ENCODE data around the gene FGFRL1.
A peak's percentile ranks its signal among the peaks of the same experiment; 100 is the strongest.
"Not testable (repeated sequence)": the region's sequence is repeated elsewhere in the genome, so short reads cannot be mapped to it uniquely, and the experiment has no call there.

The FGFRL1 gene

GRCh38 chr4:1051472-1051871 lies 40.0 kb downstream of the FGFRL1 start:
- no peak for DNase-seq (ENCODE audit: low read depth, low spot score)

GRCh38 chr4:1052231-1052671 lies 40.8 kb downstream of the FGFRL1 start:
- DNase-seq (ENCODE audit: low read depth, low spot score), result no peak

DNA sequence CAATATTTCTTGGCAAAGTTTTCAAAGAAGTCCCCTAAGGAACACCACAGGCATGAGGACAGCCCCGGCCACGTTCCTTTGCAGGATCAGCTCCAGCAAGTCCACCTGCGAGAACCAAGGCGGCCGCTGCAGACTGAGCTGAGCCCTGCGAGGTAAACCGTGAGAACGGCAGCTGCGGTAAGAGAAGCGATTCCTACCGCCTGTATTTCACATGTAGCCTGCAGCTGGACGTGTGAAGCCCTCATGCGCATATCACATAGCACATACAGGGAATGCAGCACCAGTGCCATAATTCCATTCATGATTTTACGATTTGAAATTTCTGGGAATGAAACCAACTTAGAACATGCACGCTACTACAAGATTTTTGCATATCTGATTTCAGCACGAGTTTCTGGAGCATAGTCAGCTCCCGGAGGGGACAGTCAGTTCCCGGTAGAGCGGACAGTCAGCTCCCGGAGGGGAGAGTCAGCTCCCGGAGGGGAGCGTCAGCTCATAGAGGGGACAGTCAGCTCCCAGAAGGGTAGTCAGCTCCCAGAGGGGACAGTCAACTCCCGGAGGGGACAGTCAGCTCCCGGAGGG lies 41.7 kb downstream of the FGFRL1 start:
- no peak for DNase-seq (ENCODE audit: low read depth, low spot score)

DNA sequence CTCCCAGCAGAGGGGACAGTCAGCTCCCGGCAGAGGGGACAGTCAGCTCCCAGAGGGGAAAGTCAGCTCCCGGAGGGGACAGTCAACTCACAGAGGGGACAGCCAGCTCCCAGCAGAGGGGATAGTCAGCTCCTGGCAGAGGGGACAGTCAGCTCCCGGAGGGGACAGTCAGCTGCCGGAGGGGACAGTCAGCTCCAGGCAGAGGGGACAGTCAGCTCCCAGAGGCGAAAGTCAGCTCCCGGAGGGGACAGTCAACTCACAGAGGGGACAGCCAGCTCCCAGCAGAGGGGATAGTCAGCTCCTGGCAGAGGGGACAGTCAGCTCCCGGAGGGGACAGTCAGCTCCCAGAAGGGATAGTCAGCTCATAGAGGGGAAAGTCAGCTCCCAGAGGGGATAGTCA lies 42.5 kb downstream of the FGFRL1 start:
- DNase-seq (ENCODE audit: low read depth, low spot score), result not testable (repeated sequence)

DNA sequence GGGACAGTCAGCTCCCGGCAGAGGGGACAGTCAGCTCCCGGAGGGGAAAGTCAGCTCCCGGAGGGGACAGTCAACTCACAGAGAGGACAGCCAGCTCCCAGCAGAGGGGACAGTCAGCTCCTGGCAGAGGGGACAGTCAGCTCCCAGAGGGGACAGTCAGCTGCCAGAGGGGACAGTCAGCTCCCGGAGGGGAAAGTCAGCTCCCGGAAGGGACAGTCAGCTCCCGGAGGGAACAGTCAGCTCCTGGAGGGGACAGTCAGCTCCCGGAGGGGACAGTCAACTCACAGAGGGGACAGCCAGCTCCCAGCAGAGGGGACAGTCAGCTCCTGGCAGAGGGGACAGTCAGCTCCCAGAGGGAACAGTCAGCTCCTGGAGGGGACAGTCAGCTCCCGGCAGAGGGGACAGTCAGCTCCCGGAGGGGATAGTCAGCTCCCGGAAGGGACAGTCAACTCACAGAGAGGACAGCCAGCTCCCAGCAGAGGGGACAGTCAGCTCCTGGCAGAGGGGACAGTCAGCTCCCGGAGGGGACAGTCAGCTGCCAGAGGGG lies 43.3 kb downstream of the FGFRL1 start:
- not testable (repeated sequence) for DNase-seq (ENCODE audit: low read depth, low spot score)

DNA sequence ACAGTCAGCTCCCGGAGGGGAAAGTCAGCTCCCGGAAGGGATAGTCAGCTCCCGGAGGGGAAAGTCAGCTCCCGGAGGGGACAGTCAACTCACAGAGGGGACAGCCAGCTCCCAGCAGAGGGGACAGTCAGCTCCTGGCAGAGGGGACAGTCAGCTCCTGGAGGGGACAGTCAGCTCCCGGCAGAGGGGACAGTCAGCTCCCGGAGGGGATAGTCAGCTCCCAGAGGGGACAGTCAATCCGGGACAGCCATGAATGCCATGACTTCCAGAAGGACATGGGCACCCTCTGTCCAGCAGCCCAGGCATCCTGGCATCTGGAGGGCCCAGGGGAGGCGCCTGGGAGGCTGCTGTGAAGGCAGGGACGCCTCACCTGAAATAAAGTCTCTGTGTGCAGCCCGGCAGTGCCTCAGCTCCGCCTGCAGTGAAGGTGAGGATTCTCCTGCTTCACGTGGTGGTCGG lies 43.8 kb downstream of the FGFRL1 start:
- not testable (repeated sequence) for DNase-seq (ENCODE audit: low read depth, low spot score)

DNA sequence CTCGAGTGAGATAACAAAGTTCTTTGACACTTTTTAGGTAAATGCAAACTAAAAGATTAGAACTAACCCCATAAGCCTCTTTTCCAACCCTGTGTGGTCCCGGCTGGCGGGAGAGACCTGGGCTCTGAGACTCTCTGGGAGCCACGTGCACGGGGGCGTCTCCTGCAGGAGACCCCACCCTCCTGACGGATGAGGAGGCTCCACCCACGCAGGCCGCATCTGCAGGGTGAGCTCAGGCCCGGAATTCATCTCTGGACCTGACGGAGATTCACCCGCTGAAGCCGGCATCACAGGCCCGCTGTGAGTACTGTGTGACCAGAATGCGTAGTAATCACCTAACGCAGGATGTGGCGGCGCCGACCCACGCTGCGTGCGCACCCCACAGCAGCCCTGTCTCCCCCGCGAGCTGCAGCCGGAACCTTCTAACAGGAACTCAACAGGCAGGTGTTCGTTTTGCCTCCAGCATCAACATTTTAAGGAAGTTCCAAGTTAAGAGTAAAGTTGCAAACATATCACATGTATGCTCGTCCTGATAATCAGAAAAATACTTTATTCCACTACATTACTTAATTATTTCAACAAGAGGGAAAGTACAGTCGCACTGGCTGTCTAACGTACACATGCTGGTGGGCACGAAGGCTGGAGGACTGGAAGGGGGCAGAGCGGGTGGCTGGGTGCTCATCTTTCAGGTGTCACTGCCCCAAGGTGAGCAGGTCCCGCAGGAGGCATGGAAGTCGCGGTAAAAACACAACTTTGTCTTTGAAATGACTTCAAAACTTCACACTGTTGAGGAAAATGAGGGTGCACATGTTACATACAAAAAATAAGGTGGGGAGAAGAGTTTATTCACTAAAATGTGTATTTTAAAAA lies 44.5 kb downstream of the FGFRL1 start:
- DNase-seq (ENCODE audit: low read depth, low spot score), result peak; percentile 61

GRCh38 chr4:1056671-1057402 lies 45.4 kb downstream of the FGFRL1 start:
- DNase-seq (ENCODE audit: low read depth, low spot score), result no peak

GRCh38 chr4:1057403-1057745 lies 45.9 kb downstream of the FGFRL1 start:
- no peak for DNase-seq (ENCODE audit: low read depth, low spot score)

DNA sequence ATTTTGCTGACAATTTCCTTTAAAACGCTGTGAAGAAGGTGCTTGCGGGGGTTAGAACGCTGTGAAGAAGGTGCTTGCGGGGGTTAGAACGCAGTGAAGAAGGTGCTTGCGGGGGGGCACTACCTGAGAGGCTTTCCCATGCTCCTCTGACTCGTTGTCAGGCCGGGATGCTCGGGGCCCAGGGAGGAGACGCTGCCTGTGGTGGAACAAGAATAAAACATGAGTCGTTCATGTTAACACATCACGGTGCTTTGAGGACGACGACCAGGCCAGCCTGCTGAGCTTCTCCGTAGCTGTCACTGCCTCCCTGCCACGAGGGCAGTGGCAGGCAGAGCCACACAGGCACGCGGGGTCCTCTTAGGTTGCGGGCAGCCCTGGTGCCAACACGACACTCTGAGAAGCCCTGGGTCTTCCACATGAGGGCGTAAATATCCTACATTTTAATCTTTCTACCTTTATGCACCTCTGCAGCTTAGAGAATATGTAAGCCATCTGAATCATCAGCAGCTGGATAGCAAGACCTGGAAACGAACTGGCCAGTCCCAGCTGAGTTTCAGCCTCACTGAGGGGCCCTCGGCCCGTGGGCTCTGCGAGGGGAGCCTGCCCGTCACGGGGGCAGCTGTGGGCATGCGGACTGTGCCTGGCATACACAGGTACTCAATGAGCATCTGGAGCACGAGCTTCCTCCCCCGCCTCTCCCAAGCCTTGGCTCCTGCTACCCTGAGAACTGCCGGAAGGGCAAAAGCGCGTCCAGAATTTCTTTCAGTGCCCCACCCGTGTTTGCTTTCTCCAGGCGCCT lies 47.0 kb downstream of the FGFRL1 start:
- no peak for DNase-seq (ENCODE audit: low read depth, low spot score)

DNA sequence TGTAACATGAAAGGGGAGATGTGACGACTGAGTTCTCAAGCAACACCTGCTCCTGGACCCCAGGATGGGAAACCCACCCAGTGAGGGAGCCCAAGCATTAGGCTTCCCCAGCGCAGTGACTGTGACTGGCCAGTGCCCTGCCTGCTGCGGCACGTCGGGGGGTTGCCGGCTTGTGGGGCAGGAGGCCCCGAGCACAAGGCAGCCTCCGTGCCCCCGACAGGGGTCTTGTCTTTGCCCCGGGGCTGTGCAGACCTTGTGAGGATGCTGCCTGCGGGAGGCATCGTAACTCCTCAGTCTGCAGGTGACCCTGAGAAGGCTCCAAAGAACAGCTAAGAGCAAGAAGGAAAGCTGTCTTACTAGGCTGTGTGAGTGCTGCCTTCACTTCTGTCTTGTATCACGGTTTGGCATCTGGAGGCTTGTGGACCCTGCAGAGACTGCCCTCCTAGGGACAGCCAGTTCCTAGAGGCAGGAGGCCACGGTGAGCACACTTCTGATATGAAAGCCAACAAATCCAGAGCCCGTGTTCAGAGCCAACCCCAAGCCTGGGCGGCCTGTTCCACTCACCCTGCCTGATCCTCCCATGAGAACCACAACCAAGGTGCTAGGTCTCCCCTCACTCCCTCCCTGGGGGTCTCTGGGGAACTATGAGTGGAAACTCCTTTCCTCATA lies 47.7 kb downstream of the FGFRL1 start:
- no peak for DNase-seq (ENCODE audit: low read depth, low spot score)

- DNase-seq (ENCODE audit: low read depth, low spot score), result no peak
Observed at GRCh38 chr4:1060121-1060520, 48.7 kb downstream of the FGFRL1 start.

- no peak for DNase-seq (ENCODE audit: low read depth, low spot score)
Observed at GRCh38 chr4:1060621-1061020, 49.2 kb downstream of the FGFRL1 start.

GRCh38 chr4:1061056-1061700 lies 49.8 kb downstream of the FGFRL1 start:
- no peak for DNase-seq (ENCODE audit: low read depth, low spot score)

GRCh38 chr4:1061760-1062159 lies 50.3 kb downstream of the FGFRL1 start:
- no peak for DNase-seq (ENCODE audit: low read depth, low spot score)

- DNase-seq (ENCODE audit: low read depth, low spot score), result no peak
Observed at GRCh38 chr4:1062419-1062818, 51.0 kb downstream of the FGFRL1 start.

- DNase-seq (ENCODE audit: low read depth, low spot score), result no peak
Observed at GRCh38 chr4:1065732-1066131, 54.3 kb downstream of the FGFRL1 start.

GRCh38 chr4:1069394-1069793 lies 58.0 kb downstream of the FGFRL1 start:
- DNase-seq (ENCODE audit: low read depth, low spot score), result no peak

DNA sequence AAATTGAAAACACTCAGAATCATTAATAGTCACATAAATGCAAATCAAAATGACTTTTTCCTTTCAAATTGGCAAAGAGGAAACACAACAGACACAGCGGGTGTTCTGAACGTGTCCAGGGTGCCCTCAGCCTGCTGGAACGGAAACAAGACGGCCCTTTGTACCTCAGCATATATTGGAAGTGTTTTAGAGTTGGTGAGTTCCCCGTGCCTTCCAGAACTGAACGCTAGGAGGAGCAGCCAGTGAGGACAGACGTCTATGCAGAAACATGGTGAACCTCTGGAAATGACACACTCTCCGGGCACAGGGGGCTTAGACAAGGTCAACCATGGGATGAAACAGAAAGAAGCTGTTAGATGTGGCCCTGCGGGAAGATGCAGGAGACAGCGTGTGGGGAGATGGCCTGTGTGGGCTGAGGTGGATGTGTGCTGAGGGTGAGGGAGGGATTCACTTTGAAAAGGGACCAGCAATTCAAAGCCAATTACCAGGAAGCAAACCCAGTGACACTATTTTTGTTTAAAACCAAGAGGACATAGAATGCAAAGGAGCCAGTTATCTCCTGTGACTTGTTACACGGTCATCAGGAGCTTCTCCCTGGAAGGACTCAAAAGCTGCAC lies 61.5 kb downstream of the FGFRL1 start:
- DNase-seq (ENCODE audit: low read depth, low spot score), result no peak

DNA sequence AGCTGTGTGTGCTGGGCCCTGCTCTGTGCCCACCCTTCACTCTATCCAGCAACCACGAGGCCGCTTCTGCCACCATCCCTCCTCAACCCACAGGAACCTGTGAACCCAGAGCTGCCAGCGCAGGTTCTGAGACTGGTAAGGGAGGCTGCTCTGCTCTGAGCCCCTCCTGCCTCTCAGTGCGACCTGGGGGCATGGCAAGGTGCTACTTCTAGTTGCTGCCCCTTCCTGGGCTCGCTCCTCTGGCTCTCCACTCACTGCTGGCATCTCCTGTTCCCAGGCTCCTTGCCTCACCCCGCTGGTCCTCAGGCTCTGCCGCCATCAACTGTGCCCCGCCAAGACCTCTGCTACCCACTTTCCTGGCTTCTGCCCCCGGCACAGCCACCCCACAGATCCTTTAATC lies 62.7 kb downstream of the FGFRL1 start:
- no peak for DNase-seq (ENCODE audit: low read depth, low spot score)
